ENCODE measurements around the gene BAZ2B.

DNA sequence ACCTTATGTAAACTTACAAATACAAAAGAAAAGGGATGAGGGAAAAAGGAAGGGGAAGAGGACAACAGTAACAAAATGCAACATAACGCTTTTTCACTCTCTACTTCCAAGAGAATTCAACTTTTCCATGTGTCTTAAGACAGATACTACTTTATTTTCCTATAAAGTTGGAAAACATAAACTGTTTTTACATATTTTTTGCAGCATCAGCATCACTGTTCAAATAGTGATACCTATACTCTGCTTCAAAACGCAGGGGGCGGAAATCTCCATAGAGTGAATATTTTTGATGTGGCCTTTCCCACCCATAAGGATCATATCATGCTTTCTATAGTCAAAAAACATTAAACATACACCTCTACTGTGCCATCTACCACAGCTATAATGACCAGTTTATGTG is 77.5 kb downstream of the BAZ2B start:
- TF ChIP-seq TCF4 (CRISPR knock-in tag; IDR thresholded peaks at IDR 0.05; ENCODE audit: borderline replicate concordance) (no peak), CREB5 (CRISPR knock-in tag; IDR thresholded peaks at IDR 0.05; ENCODE audit: low read depth) (no peak), OSR1 (CRISPR knock-in tag; IDR thresholded peaks at IDR 0.05) (no peak), PPARA (CRISPR knock-in tag; IDR thresholded peaks at IDR 0.05; ENCODE audit: borderline replicate concordance) (no peak), ISL1 (CRISPR knock-in tag; IDR thresholded peaks at IDR 0.05) (no peak), BACH2 (CRISPR knock-in tag; IDR thresholded peaks at IDR 0.05; ENCODE audit: borderline replicate concordance) (no peak)
- TF ChIP-seq, protein P1, sequence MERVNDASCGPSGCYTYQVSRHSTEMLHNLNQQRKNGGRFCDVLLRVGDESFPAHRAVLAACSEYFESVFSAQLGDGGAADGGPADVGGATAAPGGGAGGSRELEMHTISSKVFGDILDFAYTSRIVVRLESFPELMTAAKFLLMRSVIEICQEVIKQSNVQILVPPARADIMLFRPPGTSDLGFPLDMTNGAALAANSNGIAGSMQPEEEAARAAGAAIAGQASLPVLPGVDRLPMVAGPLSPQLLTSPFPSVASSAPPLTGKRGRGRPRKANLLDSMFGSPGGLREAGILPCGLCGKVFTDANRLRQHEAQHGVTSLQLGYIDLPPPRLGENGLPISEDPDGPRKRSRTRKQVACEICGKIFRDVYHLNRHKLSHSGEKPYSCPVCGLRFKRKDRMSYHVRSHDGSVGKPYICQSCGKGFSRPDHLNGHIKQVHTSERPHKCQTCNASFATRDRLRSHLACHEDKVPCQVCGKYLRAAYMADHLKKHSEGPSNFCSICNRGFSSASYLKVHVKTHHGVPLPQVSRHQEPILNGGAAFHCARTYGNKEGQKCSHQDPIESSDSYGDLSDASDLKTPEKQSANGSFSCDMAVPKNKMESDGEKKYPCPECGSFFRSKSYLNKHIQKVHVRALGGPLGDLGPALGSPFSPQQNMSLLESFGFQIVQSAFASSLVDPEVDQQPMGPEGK (CRISPR knock-in tag; IDR thresholded peaks at IDR 0.05; ENCODE audit: borderline replicate concordance) = no peak
- TF ChIP-seq, protein P2, sequence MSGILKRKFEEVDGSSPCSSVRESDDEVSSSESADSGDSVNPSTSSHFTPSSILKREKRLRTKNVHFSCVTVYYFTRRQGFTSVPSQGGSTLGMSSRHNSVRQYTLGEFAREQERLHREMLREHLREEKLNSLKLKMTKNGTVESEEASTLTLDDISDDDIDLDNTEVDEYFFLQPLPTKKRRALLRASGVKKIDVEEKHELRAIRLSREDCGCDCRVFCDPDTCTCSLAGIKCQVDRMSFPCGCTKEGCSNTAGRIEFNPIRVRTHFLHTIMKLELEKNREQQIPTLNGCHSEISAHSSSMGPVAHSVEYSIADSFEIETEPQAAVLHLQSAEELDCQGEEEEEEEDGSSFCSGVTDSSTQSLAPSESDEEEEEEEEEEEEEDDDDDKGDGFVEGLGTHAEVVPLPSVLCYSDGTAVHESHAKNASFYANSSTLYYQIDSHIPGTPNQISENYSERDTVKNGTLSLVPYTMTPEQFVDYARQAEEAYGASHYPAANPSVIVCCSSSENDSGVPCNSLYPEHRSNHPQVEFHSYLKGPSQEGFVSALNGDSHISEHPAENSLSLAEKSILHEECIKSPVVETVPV (CRISPR knock-in tag; IDR thresholded peaks at IDR 0.05) = no peak

Data from SK-N-SH treated with all-trans-retinoic acid at 6 μM for 48 hours (cell line).